SU-DHL-6 (cell line): Measurements from ENCODE around the gene CLDN9.
A peak's percentile ranks its signal among the peaks of the same experiment; 100 is the strongest.

Source experiments
- H2AFZ ChIP-seq: fragments of 200-600 bp; sonication (generic); 2 replicates; pipeline ENCODE4 v1.6.1; 2014; ENCODE audit warnings: low read depth, mild to moderate bottlenecking, moderate library complexity, mixed read lengths, antibody characterized with exemption, low read length; ENCODE audit not compliant: severe bottlenecking
- H3F3A ChIP-seq: fragments of 200-600 bp; shearing (Covaris generic); 2 replicates; pipeline ENCODE4 v1.6.0; 2016; ENCODE audit warnings: antibody characterized with exemption, mild to moderate bottlenecking; ENCODE audit not compliant: insufficient read depth
- H3K27ac ChIP-seq: fragments of 200-600 bp; sonication (generic); 2 replicates; pipeline ENCODE4 v1.5.1; 2016; ENCODE audit warnings: low read depth, mild to moderate bottlenecking, low read length, moderate library complexity, mixed read lengths
- H3K27me3 ChIP-seq: fragments of 200-600 bp; sonication (generic), shearing (Covaris generic); 2 replicates; pipeline ENCODE4 v1.6.0; 2014; ENCODE audit warnings: mild to moderate bottlenecking, low read length
- H3K36me3 ChIP-seq: fragments of 200-600 bp; sonication (generic); 2 replicates; pipeline ENCODE4 v1.6.1; 2014; ENCODE audit warnings: mild to moderate bottlenecking, low read length, mixed read lengths
- H3K4me2 ChIP-seq: fragments of 300-600, 200-600 bp; shearing (Covaris generic), sonication (generic); 2 replicates; pipeline ENCODE4 v1.6.0; 2014; ENCODE audit warnings: low read length, low read depth, mild to moderate bottlenecking; ENCODE audit not compliant: poor library complexity, severe bottlenecking
- H3K4me3 ChIP-seq: fragments of 200-600 bp; sonication (generic); 2 replicates; pipeline ENCODE4 v1.5.1; 2014; ENCODE audit warnings: antibody characterized with exemption, low read length, mild to moderate bottlenecking, mixed read lengths; ENCODE audit not compliant: insufficient read depth, poor library complexity, severe bottlenecking
- H3K79me2 ChIP-seq: fragments of 200-600 bp; sonication (generic); 2 replicates; pipeline ENCODE4 v1.6.1; 2014; ENCODE audit warnings: mild to moderate bottlenecking, low read length, moderate library complexity; ENCODE audit not compliant: insufficient read depth
- H3K9ac ChIP-seq: fragments of 200-600 bp; sonication (generic); 2 replicates; pipeline ENCODE4 v1.7.0; 2014; ENCODE audit warnings: mild to moderate bottlenecking, low read length
- H3K9me2 ChIP-seq: fragments of 200-600 bp; sonication (generic); replicated peaks from 2 replicates; pipeline ENCODE4 v1.6.1; 2014; ENCODE audit warnings: low read length; ENCODE audit not compliant: insufficient read depth
- H3K9me3 ChIP-seq: fragments of 200-600 bp; sonication (generic); 2 replicates; pipeline ENCODE4 v1.6.1; 2014; ENCODE audit warnings: low read length, mixed read lengths; ENCODE audit not compliant: insufficient read depth
- H4K20me1 ChIP-seq: fragments of 200-600 bp; sonication (generic); 2 replicates; pipeline ENCODE4 v1.6.1; 2014; ENCODE audit warnings: low read depth, mild to moderate bottlenecking, antibody characterized with exemption, low read length, moderate library complexity, mixed read lengths
- CTCF ChIP-seq: fragments of 200-600 bp; sonication (generic); IDR thresholded peaks from one replicate; pipeline ENCODE4 v1.5.1; 2017; ENCODE audit warnings: antibody characterized with exemption, mild to moderate bottlenecking, low read length, moderate library complexity; ENCODE audit not compliant: insufficient read depth, poor library complexity, severe bottlenecking
- EZH2phosphoT487 ChIP-seq: fragments of 200-600 bp; sonication (generic), shearing (Covaris generic); conservative IDR thresholded peaks from 2 replicates; pipeline ENCODE4 v1.6.1; 2018; ENCODE audit warnings: mild to moderate bottlenecking, antibody characterized with exemption, low read length, moderate library complexity, mixed read lengths

The CLDN9 gene

GRCh38 chr16:2971985-2972784 lies 40.5 kb upstream of the CLDN9 start:
- peak overlapping the region; percentile 71 for H3K4me2 ChIP-seq
- peaks cover 46% of the 10 kb centered on the region for H3F3A ChIP-seq
- TF ChIP-seq EZH2phosphoT487, result no peak
- no peak for TF ChIP-seq CTCF
- no peaks in the 10 kb centered on the region for H3K27me3 ChIP-seq
- no peaks in the 10 kb centered on the region for H3K9me3 ChIP-seq
- peaks cover 24% of the 10 kb centered on the region for H3K79me2 ChIP-seq
- H3K9ac ChIP-seq, result no peak overlapping the region
- no peak overlapping the region for H3K4me3 ChIP-seq
- peak overlapping the region; percentile 93 for H3K27ac ChIP-seq
- no peak overlapping the region for H2AFZ ChIP-seq
- H4K20me1 ChIP-seq, result peaks cover 4% of the 10 kb centered on the region; the same call in 1 of the 2 replicates
- H3K9me2 ChIP-seq, result no peaks in the 10 kb centered on the region
- H3K36me3 ChIP-seq, result no peaks in the 10 kb centered on the region

GRCh38 chr16:2973093-2973492 lies 39.6 kb upstream of the CLDN9 start:
- no peak overlapping the region for H3K4me3 ChIP-seq
- H3K27ac ChIP-seq, result peak overlapping the region; percentile 93
- H3K9me3 ChIP-seq, result no peaks in the 10 kb centered on the region
- peaks cover 29% of the 10 kb centered on the region for H3K79me2 ChIP-seq
- H3K27me3 ChIP-seq, result no peaks in the 10 kb centered on the region
- no peak overlapping the region for H2AFZ ChIP-seq
- no peak overlapping the region for H3K9ac ChIP-seq
- TF ChIP-seq EZH2phosphoT487 (no peak), CTCF (no peak)
- H3F3A ChIP-seq, result peaks cover 43% of the 10 kb centered on the region
- no peaks in the 10 kb centered on the region for H3K9me2 ChIP-seq
- H3K4me2 ChIP-seq, result no peak overlapping the region
- H4K20me1 ChIP-seq, result peaks cover 4% of the 10 kb centered on the region; the same call in 1 of the 2 replicates
- H3K36me3 ChIP-seq, result no peaks in the 10 kb centered on the region

- TF ChIP-seq CTCF (no peak), EZH2phosphoT487 (no peak)
- Histone ChIP-seq H3K27ac (peak overlapping the region; percentile 93), H2AFZ (no peak overlapping the region), H3K4me3 (no peak overlapping the region), H4K20me1 (peaks cover 4% of the 10 kb centered on the region; the same call in 1 of the 2 replicates), H3K27me3 (no peaks in the 10 kb centered on the region), H3F3A (peaks cover 40% of the 10 kb centered on the region), H3K9me3 (no peaks in the 10 kb centered on the region), H3K4me2 (no peak overlapping the region), H3K9ac (no peak overlapping the region), H3K79me2 (peaks cover 32% of the 10 kb centered on the region), H3K9me2 (no peaks in the 10 kb centered on the region), H3K36me3 (no peaks in the 10 kb centered on the region)
Measured at GRCh38 chr16:2973605-2974318, 39.0 kb upstream of the CLDN9 start.
